Measurements from ENCODE around the gene HOXA6.

Gene HOXA6

DNA sequence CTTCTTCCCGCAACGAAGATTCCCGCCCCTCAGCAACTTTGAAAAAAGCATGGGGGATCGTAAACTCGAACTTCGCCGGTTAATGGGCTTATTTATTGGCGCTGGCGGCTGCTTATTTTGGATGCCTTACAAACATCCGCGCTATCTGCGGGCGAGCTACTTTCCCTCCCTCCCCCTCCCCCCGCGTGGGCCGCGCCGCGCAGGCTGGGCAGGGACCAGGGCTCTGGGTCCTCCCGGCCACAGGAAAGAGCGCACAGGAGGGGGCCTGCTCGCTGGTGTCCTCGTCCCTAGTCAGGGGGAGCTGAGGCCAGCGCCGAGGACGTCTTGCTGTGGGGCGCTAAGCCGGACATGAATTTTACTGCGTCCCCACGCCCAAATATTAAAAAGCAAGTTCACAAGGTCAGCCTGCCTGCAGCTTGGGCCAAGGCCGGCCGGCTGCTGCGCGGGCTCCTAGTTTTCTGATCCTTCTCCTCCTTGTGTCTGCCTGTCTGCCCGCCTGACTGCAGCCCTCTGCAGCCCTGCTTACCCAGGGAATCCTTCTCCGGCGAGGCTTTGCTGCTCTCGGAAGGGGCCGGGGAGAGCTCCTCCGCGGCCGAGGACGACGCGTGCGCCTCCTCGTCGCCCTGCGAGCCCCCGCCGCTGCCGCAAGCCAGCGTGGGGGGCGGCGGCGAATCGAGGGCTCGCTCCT is 25.4 kb upstream of the HOXA6 start:
- no peak for DNase-seq (ENCODE audit: low read depth)

DNA sequence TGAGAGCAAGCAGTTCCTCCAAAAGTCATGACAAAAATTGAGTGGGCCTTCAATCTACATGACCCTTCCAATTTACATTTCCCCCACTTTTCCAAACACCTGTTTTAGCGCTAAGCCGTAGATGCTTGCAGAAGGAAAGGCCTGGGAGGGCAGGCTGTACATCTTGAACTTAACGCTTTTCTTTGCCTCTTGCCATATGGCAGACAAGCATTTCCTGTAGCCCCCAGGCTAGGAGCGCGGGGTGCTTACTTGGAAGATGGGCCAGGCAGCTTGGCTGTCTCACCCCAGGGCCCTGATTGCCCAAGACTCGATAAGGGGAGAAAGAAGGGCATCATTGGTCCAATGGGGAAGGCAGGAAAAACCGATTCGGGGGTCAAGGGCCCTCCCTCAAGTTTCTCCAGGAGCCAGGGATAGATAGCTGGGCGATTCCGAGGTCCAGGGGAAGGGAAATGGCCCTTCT is 24.8 kb upstream of the HOXA6 start:
- DNase-seq (ENCODE audit: low read depth) = no peak

DNA sequence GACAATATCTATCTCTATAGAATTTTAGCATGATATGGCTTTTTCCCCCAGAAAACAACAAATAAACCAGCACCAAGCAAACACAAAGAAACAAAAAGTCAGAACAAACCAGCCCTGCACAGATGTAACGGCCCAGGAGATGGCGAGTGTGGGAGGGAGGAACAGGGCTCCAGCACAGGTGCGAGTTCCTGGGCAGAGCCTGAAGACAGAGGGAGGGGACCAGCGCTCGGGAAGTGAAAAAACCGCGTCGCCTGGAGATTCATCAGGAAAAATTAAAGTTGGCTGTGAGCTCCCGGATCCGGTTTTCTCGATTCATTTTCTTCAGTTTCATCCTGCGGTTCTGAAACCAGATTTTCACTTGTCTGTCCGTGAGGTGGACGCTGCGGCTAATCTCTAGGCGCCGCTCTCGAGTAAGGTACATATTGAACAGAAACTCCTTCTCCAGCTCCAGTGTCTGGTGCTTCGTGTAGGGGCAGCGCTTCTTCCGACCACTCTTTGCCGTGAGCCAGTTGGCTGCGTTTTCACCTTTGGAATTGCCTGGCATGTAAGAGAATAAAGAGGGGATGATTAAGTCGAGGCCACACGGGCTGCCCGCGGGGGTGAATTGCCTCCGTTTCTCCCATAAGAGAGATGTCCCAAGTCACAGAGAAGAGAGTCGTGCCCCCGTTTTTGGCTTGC is 24.2 kb upstream of the HOXA6 start:
- no peak for DNase-seq (ENCODE audit: low read depth)

DNA sequence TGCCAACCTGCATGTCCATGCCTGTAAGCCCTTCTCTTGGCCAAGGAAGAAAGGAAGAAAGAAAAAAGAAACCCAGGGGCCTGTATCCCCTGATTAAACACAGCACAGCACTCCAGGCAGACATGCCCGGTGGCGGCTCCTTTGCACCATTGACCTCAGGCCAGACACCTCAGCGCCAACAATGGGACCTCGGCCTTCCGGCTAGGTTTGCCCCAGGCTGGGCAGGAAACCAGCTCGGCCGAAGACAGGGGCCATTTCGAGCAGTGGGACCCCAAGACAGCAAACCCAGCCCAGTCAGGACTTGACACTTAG is 23.7 kb upstream of the HOXA6 start:
- no peak for DNase-seq (ENCODE audit: low read depth)

DNA sequence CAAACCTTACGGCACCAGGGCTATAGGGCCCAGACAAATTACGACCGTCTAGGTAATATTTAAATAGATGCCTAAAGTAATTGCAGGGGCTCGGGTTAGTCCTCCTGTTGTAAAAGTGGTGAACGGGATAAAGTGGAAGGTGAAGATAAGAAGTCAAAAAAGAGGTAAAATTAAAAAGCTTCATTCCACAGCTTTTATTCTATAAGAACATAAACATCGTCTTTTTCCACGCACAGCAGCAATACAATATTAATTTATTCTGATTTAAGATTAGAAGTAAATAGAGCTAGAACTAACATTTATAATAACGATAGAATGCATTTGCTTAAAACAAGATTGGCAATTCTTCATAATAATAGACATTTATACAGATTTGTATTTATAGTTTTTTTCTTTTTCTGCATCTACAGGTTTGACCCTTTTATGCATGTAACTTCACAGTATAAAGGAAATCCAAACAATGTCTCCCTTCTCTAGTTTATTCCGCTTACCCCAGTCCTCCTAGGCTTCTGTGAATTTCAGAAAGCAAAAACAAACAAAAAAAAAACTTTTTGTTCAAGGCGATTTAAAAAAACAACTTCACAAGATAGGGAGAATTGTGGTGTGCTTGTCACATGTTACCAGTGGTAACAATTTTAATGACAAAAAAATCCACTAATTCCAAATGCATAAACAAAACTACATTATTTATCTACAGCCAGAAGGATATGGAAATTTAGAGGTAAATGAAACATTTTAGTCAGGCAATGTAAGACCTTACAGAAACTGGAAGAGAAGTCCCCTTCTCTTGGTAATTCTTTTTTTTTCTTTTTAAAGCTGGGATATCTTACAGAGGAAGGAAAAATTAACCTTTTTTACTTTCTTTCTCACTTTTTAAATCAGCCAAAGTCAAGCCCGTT is 23.1 kb upstream of the HOXA6 start:
- no peak for DNase-seq (ENCODE audit: low read depth)

DNA sequence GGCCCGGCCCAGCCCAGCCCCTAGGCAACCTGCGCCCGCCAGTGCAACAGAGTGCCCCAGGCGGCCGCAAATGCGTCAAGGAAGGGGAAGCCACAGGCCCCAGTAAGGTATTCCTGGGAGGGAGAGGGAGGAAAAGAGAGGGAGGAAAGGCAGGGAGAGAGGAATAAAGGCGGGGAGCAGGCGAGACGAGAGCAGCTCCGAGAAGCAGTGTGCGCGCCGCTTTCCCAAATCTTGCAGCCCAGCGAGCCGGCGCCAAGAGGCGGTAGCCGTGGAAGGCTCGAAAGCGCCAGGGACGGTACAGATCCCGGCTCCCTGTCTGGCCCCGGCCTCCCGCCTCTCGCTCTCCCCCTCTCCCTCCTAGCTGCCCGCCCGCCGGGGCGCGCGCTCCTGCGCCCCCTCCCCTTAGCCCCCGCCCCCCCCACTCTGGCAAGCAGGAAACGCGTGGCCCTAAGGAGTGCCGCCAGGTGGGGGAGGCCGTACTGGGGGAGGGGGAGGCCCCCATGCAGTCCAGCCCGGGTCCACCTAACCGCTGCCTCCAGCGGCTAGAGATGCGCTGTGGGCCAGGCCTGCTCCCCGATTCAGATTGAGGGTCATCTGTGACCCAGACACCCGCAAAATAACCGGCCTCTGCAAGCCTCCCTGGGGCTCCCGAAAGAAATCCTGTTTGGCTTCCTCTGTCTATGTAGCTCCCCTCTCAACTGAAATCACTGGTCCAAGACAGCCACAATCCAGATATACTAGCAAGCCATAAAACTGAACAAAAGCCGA is 22.3 kb upstream of the HOXA6 start:
- DNase-seq (ENCODE audit: low read depth) = no peak

DNA sequence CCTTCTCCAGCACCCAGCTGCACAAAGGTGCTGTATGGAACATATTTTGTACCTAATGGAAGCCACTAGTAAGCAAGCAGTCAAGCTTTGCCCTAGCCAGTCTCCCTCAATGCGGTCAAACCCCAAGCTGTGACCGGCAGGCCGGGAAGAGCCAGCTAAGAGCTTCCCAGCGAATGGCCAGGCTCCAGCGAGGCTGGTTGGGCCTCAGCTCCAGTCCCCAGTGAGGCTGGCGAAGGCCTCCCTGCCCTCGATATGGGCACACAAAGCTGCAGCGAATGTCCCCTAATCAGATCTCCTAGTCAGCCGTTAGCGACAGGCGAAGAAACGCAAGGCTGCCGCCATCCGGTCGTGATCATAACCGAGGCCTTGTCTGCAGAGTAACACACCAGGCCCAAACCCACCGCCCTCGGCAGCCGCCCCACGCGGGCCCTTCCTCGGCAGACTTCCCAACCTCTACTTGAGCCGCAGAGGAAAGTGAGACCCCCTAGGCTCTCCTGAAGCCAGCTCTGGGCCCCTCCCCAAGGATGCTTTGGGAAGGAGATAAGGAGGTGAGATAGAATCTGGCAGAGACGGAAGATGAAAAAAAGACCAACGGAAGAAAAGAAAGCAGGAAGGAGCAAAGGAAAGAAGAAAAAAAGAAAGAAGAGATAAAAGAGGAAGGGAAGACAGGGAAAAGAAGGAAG is 20.8 kb upstream of the HOXA6 start:
- no peak for DNase-seq (ENCODE audit: low read depth)

DNA sequence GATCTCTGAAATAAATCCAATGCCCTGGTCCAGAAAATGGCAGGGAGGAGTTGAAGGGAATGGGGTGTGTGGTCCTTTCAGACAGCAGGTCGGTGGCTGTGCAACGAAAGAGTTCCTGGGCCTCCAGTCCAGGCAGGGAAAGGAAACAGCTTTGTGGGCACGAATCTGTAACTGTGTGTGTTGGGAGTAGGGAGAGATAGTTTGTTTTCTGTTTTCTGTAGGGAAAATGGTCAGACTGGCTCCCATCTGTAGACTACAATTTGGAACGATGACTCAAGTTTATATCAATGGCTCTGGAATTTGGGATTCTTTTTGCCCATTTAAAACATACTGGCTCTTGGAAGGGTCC is 20.3 kb upstream of the HOXA6 start:
- DNase-seq (ENCODE audit: low read depth) = no peak

DNA sequence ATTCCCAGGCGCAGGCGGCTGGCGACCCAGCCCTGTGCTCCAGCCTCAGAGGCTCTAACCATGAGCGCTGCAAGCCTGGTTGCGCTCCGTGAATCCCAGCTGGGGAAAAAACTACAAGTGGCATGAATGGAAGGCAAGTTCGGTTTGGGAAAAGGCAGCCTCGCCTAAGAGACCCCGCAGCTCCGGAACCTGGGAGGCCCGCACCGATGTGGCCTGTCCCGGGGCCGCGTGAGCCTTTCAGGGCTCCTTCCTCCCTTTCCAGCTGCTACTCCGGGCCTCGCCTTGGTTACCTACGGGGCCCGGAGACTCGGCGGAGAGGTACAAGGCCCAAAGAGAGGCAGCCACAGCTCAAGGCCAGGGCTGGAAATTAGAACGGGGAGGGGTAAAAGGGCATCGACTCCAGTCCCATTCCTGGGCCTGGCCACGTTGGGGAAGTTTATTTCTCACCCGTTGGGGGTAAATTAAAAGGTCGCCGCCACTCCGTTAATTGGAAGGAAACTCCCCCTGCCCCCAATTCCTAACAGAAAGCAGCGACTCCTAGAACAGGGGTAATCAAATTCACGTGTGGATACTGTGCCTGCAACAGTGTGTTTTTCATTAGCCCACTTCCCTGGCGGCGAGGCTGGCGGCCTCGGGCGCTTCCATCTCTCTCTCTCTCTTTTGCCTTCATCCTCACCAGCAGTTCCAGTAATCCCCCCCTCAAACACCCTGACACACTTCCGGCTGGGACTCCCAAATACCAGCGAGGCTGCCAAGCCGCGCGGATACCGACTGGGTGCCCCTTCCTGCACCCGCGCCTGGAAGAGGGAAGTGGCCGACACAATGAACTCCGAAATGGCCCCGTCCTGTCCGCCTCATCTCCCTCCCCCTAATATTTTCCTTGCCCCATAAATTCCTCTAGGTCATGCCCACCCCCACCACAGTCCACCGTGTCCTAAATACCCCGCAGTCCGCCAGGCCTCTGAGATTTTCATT is 19.2 kb upstream of the HOXA6 start:
- DNase-seq (ENCODE audit: low read depth) = no peak

DNA sequence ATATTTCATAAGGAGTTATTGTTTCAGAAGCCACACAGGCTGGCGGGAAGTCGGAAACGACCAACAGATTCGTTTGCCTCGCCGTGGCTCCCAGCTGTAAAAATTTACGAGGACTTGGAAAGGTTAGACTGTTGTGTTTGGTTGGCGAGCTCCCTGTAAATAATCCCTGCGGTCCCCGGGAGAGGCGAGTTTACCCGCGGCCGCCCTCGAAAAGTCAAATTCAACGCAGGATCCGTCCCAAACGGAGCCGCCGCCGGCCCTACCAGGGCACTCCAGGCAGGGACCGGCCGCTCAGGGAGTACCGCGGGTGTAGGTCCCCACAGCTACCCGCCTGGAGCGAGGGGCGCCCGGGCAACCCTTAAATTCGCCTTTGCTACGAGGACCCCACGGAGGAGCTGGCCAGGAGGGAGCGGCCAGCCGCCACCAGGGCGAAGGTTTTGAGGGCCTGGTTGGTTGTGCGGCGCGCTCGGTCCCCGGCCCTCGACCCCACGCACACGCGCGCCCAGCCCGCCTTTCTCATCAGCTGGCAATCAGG is 18.5 kb upstream of the HOXA6 start:
- DNase-seq (ENCODE audit: low read depth) = no peak

DNA sequence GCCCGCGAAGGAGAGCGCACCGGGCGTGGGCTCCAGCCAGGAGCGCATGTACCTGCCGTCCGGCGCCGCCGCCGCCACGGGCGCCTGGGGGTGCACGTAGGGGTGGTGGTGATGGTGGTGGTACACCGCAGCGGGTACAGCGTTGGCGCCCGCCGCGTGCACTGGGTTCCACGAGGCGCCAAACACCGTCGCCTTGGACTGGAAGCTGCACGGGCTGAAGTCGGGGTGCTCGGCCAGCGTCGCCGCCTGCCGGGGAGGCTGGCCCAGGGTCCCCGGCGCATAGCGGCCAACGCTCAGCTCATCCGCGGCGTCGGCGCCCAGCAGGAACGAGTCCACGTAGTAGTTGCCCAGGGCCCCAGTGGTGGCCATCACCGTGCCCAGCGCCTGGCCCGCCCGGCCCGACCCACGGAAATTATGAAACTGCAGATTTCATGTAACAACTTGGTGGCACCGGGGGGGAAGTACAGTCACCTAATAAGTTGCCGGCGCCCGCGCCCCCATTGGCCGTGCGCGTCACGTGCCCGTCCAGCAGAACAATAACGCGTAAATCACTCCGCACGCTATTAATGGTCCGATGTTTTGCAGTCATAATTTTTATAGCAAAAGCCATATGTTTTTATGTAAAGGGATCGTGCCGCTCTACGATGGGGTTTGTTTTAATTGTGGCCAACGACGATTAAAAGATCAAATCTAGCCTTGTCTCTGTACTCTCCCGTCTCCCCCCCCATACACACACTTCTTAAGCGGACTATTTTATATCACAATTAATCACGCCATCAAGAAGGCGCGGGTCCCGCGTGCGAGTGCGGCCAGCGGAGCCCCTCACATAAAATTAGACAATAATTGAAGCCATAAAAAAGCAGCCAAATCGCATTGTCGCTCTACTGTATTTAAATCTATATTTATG is 17.8 kb upstream of the HOXA6 start, which contains the start of gene HOXA9:
Gene HOXA9 (minus strand): TSS at position 449 of the 907 bp plus-strand sequence. CDS start 80 bp downstream, at position 369.
- DNase-seq (ENCODE audit: low read depth) = no peak

DNA sequence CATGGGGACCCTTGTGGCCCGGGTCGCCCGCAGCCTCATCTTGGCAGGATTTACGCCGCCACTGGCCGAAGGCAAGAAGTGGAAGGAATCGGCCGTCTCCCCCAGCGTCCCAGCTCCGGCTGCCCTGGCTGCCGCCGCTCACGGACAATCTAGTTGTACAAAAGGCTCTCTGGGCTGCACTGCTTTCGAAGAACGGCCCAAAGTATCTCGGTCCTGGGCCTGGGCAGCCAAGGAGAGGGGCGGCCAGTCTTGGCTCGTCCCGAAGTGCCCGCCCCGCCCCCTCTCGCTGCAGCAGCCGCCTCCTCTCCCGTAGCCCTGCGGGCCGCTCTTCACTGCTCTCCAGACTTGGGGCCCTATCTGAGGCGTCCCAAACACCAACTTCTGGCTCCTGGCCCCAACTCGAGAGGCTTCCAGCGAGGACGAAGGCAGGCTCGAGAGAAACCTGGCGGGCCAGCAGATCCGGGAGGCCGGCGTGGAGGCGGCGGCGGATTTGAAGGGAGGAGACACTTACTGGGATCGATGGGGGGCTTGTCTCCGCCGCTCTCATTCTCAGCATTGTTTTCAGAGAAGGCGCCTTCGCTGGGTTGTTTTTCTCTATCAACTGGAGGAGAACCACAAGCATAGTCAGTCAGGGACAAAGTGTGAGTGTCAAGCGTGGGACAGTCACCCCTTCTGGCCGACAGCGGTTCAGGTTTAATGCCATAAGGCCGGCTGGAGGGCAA is 17.0 kb upstream of the HOXA6 start:
- no peak for DNase-seq (ENCODE audit: low read depth)

DNA sequence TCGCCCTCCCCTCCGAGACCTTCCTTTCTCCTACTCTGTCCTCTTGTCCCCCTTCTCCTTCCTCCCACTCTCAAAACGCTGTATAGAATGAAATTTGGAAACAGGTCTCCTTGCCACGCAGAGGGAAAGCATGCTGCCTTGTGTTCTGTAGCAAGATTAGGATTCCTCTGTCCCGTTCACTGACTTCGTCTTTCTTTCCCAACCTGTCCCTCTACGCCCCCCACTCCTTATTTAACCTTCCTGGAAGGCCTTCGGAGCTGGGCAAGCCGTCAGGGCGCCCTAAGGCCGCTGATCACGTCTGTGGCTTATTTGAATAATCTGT is 16.4 kb upstream of the HOXA6 start:
- DNase-seq (ENCODE audit: low read depth) = no peak

DNA sequence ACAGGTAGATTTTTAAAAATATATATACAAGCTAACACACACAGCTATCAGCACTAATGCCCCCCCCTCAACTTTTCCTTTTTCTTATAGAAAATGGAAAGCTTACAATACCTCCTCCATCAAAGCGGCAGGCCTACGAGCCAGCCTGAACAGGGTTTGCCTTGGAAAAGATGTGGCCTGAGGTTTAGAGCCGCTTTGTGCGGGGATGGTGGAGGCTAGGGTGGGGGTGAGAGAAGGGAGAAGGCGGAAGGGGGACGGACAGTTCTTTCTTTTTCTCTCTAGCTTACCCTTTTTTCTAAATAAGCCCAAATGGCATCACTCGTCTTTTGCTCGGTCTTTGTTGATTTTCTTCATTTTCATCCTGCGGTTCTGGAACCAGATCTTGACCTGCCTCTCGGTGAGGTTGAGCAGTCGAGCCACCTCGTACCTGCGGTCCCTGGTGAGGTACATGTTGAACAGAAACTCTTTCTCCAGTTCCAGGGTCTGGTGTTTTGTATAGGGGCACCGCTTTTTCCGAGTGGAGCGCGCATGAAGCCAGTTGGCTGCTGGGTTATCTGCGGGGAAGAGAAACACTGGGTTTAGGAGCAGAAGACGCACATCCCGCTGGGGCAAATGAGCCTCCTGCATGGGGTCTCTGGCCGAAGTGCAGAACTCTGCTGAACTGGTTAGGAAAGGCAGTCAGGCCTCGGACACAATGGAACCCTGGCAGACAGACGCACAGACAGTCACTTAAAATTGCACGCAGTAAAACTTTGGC is 15.9 kb upstream of the HOXA6 start:
- no peak for DNase-seq (ENCODE audit: low read depth)

DNA sequence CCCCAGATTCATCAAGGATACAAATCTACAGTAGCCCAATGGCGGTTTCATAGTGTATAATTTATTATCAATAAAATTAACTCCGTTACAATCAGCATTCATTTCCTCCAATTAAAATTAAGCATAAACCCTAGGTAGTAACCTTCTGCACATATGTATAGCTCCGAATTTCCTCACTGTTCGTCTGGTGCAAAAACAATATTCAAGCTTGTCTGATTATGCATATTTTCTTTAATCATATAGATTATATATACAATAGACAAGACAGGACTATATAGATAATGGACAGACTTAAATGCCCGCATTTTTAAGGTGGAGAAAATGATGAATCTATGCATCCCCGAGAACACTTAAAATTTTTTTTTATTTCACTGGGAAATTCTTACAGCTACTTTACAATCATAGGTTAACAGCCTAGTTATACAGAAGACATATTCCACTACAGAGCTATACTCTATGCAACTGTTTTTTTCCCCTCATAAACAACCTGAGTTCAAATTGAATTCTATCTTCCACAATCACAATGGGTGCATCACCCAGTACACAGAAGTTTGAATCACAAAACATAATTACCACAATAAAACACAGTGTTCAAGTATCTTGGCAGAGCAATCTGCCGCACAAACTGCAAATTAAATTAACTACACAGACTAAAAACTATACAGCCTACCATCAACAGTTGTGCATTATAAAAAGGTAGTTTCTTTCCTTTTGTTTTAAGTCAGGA is 15.2 kb upstream of the HOXA6 start:
- no peak for DNase-seq (ENCODE audit: low read depth)

DNA sequence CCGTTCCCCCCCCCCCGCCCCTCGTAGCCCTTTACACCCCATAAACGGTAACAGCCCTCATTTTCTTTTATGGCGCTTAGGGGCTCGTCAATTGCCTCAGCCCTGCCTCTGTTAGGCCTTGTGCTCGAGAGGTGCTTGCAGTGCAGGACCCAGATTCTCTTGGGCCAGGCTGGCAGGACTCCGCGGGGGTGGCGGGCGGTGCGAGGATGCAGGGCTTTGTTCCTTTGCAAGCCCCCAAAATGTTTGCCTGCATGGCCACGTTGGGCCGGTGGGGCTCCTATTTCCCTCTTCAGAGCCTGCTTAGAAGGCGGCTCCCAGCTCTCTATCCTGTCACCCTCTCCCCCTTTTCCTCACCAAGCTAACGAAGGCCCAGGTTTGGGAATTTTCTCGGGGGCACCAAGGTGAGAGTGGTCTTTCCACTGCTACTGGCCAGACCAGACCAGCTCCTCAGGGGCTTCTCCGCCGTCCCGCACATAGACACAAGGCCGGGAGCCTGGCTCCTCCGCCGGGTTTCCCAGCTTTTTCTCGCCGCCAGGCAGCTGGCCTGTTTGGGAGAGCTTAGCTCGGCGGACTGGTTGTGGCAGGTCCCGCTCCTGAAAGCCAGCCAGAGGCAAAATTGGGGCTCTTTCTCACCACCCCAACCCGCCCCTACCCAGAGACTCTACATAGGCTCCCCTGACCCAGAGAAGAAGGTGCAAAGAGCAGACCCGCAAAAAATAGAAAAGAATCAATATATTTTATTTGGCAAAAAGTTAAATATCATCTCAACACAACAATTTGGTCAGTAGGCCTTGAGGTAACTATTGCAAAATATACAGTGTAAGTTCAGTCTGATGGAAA is 14.4 kb upstream of the HOXA6 start:
- DNase-seq (ENCODE audit: low read depth) = no peak

Data from stimulated activated CD8-positive, alpha-beta memory T cell treated with anti-CD3 and anti-CD28 coated beads, Interleukin-7, amount 100 ng/mL, for 24 hours (primary cell).